Activated naive CD8-positive, alpha-beta T cell treated with anti-CD3 and anti-CD28 coated beads, Interleukin-2, amount 50 U/mL, for 16 hours (primary cell): ENCODE measurements around the gene CCDC194.
A peak's percentile ranks its signal among the peaks of the same experiment; 100 is the strongest.

ENCODE experiments used
- DNase-seq: peaks from one replicate; pipeline ENCODE4 v3.0.0-alpha.2; 2020; ENCODE audit warnings: low read depth, low spot score

The CCDC194 gene

GRCh38 chr19:17393914-17394313 is at the start of gene CCDC194:
Gene CCDC194 (minus strand): TSS chr19:17394196. CDS start chr19:17394158, 38 bp downstream.
- DNase-seq: no peak

GRCh38 chr19:17441241-17442021 is 47.4 kb upstream of the CCDC194 start:
- DNase-seq: no peak

GRCh38 chr19:17436874-17437267 is 42.9 kb upstream of the CCDC194 start:
- no peak for DNase-seq

- no peak for DNase-seq
These were observed 42.3 kb upstream of the CCDC194 start for GRCh38 chr19:17436094-17436873.

GRCh38 chr19:17435218-17435617 is 41.2 kb upstream of the CCDC194 start:
- no peak for DNase-seq

GRCh38 chr19:17431417-17431816 is 37.4 kb upstream of the CCDC194 start:
- DNase-seq: no peak

GRCh38 chr19:17429641-17430113 is 35.7 kb upstream of the CCDC194 start:
- no peak for DNase-seq

- DNase-seq: no peak
These were observed 30.9 kb upstream of the CCDC194 start for GRCh38 chr19:17424743-17425365.

GRCh38 chr19:17423429-17424208 is 29.6 kb upstream of the CCDC194 start:
- DNase-seq: no peak

GRCh38 chr19:17421942-17422341 is 27.9 kb upstream of the CCDC194 start:
- no peak for DNase-seq

- DNase-seq: no peak
These were observed 26.5 kb upstream of the CCDC194 start for GRCh38 chr19:17420475-17420924.

GRCh38 chr19:17419621-17420474 is 25.9 kb upstream of the CCDC194 start, which contains the start of gene MVB12A:
Gene MVB12A (plus strand): TSS chr19:17420047. CDS start chr19:17420136, 89 bp downstream.
- DNase-seq: peak; percentile 89

- DNase-seq: no peak
These were observed 25.2 kb upstream of the CCDC194 start for GRCh38 chr19:17419154-17419620.

- DNase-seq: no peak
These were observed 24.7 kb upstream of the CCDC194 start for GRCh38 chr19:17418710-17419109.

GRCh38 chr19:17415121-17415520 is 21.1 kb upstream of the CCDC194 start:
- no peak for DNase-seq

- DNase-seq: no peak
These were observed 20.1 kb upstream of the CCDC194 start for GRCh38 chr19:17414097-17414496.

- no peak for DNase-seq
These were observed 17.8 kb upstream of the CCDC194 start for GRCh38 chr19:17411801-17412200.

GRCh38 chr19:17409990-17410389 is 16.0 kb upstream of the CCDC194 start:
- DNase-seq: no peak

- DNase-seq: no peak
These were observed 12.8 kb upstream of the CCDC194 start for GRCh38 chr19:17406887-17407196.
